Memory B cell (primary cell): ENCODE data around the gene KDM1B.

Source experiments
- ATAC-seq: fragments of 150-1000 bp; cut with Tn5 transposase; 2 replicates; pipeline ENCODE4 v1.10.0; 2021; ENCODE audit warnings: low read depth, mild to moderate bottlenecking, moderate library complexity
- DNase-seq, 2 donors: peaks; one replicate each; pipeline ENCODE4 v3.0.0; 2022; ENCODE audit warnings: low spot score in 2 of 2
- H3K27ac Mint-ChIP-seq: one replicate; pipeline ENCODE4 v1.8.0; 2022; ENCODE audit warnings: mild to moderate bottlenecking, moderate library complexity, mixed read lengths
- H3K27me3 Mint-ChIP-seq: one replicate; pipeline ENCODE4 v1.8.0; 2022; ENCODE audit warnings: mixed read lengths
- H3K36me3 Mint-ChIP-seq: one replicate; pipeline ENCODE4 v1.8.0; 2022; ENCODE audit warnings: mild to moderate bottlenecking, mixed read lengths
- H3K4me1 Mint-ChIP-seq: one replicate; pipeline ENCODE4 v1.8.0; 2022; ENCODE audit warnings: mixed read lengths
- H3K4me3 Mint-ChIP-seq: one replicate; pipeline ENCODE4 v1.8.0; 2022; ENCODE audit warnings: mild to moderate bottlenecking, moderate library complexity, mixed read lengths
- H3K9me3 Mint-ChIP-seq: one replicate; pipeline ENCODE4 v1.8.0; 2022; ENCODE audit warnings: mixed read lengths

KDM1B gene, protein sequence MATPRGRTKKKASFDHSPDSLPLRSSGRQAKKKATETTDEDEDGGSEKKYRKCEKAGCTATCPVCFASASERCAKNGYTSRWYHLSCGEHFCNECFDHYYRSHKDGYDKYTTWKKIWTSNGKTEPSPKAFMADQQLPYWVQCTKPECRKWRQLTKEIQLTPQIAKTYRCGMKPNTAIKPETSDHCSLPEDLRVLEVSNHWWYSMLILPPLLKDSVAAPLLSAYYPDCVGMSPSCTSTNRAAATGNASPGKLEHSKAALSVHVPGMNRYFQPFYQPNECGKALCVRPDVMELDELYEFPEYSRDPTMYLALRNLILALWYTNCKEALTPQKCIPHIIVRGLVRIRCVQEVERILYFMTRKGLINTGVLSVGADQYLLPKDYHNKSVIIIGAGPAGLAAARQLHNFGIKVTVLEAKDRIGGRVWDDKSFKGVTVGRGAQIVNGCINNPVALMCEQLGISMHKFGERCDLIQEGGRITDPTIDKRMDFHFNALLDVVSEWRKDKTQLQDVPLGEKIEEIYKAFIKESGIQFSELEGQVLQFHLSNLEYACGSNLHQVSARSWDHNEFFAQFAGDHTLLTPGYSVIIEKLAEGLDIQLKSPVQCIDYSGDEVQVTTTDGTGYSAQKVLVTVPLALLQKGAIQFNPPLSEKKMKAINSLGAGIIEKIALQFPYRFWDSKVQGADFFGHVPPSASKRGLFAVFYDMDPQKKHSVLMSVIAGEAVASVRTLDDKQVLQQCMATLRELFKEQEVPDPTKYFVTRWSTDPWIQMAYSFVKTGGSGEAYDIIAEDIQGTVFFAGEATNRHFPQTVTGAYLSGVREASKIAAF

DNA sequence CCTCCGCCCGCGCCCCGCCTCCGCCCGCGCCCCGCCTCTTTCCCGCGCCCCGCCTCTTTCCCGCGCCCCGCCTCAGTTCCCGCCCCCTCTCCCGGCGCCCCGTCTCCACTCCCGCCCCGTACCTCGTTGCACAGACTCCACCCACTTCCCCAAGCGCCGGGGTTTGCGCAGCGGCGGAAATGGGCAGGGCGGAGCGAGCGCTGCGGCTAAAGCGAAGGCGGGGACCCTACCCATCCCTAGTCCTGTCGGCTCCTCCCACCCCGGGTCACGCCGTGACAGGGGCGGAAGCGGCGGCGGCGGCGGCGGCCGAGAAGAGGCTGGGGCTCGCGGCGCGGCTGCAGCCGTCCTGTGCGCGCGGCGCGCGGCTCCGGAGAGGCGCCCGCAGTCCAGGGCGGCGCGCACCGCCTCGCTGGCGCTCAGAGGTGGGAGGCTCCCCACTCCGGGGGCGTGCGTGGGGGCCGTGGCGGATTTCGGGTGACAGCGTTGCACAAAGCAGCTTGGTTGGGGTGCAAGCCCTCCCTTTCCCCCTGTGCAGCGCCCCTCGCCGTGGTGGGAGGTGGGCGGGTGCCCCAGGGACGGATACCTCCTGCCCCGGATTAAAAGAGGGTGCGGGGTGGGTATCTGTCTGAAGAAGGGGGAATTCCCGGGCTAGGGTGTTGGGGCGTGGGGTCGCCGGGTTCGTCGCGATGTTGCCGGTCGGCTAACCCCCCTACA, at the start of gene KDM1B:
Gene KDM1B, plus strand, starts transcription at position 273 of the 714 bp plus-strand sequence. CDS start 4,474 bp downstream, outside the sequence.
- Mint-ChIP-seq H3K4me1 (peaks cover 10% of the 10 kb centered on the region), H3K27me3 (no peaks in the 10 kb centered on the region), H3K4me3 (peak within 1 kb of the TSS; percentile 98), H3K27ac (peak within 1 kb of the TSS; percentile 92), H3K36me3 (peaks cover 7% of the 10 kb centered on the region), H3K9me3 (no peaks in the 10 kb centered on the region)
- DNase-seq (peak; percentile 97 to 99), ATAC-seq (peak; percentile 83)

- H3K27ac Mint-ChIP-seq, result no peak overlapping the region
- no peaks in the 10 kb centered on the region for H3K4me1 Mint-ChIP-seq
- peaks cover 9% of the 10 kb centered on the region for H3K27me3 Mint-ChIP-seq
- ATAC-seq, result no peak
- no peak overlapping the region for H3K4me3 Mint-ChIP-seq
- H3K9me3 Mint-ChIP-seq, result peaks cover 8% of the 10 kb centered on the region
- peaks cover 4% of the 10 kb centered on the region for H3K36me3 Mint-ChIP-seq
- DNase-seq, result no peak
These were observed 48.2 kb upstream of the KDM1B start for GRCh38 chr6:18107061-18107460.

DNA sequence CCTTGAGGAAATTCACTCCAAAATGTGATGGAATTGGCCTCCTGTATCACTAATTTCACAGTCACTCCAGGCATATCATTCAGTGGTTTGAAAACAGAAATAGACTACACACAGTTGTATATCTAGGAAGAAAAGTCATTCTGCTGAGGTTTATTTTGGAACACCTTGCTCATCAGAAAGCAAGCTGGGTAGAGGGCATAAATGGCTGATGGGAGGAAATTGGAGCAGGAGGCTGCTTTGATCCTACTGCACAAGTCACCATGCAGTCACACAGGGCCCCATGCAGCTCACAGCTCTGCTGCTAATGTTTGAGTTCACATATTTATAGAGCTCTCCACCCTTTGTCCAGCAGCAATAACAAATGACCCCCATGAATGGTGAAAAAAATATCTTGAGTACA, 45.1 kb upstream of the KDM1B start:
- H3K4me1 Mint-ChIP-seq, result no peaks in the 10 kb centered on the region
- DNase-seq (no peak), ATAC-seq (no peak)
- H3K27me3 Mint-ChIP-seq, result peaks cover 7% of the 10 kb centered on the region
- H3K9me3 Mint-ChIP-seq, result peaks cover 8% of the 10 kb centered on the region
- H3K4me3 Mint-ChIP-seq, result no peak overlapping the region
- H3K36me3 Mint-ChIP-seq, result peaks cover 4% of the 10 kb centered on the region
- no peak overlapping the region for H3K27ac Mint-ChIP-seq

DNA sequence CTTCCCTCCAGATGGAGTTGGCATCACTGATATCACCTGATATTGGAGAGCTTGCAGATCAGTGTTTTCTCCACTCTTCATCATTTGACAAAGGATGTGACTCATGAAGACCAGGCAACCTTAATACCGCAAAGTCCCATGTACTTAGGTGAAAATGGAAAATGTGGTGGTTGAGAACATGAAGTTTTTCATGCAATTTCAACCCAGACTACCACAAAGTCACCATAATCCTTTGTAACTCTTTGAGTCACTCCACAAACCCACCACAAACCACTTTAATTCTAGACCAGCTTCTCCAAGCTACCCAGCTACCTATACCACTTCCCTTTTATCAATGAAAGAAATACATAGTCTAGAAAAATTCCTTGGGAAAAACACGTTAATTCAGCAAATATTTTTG, 39.9 kb upstream of the KDM1B start:
- ATAC-seq, result no peak
- Mint-ChIP-seq H3K4me1 (no peaks in the 10 kb centered on the region), H3K4me3 (no peak overlapping the region), H3K36me3 (no peaks in the 10 kb centered on the region), H3K9me3 (no peaks in the 10 kb centered on the region), H3K27ac (no peak overlapping the region), H3K27me3 (peaks cover 5% of the 10 kb centered on the region)
- no peak for DNase-seq

DNA sequence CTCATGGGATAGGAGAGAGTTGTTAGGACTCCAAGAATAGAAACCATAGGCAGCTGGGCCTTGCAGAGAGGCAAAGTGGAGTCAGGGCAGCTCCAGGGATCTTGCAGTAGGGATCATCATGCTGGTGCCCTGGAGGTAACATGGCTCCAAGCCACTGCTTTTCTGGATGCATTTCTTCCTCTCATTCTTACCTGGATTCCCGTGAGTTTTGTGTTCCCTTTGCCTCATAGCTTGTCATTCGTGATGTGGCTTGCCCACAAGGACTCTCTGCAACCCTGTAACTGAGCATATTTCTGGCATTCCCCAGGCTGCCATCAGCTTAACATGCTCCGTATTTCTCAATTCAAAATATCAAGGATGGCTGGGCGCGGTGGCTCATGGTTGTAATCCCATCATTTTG, 38.1 kb upstream of the KDM1B start:
- no peaks in the 10 kb centered on the region for H3K4me1 Mint-ChIP-seq
- no peaks in the 10 kb centered on the region for H3K9me3 Mint-ChIP-seq
- no peaks in the 10 kb centered on the region for H3K36me3 Mint-ChIP-seq
- H3K27ac Mint-ChIP-seq, result no peak overlapping the region
- peaks cover 3% of the 10 kb centered on the region for H3K27me3 Mint-ChIP-seq
- DNase-seq (no peak), ATAC-seq (no peak)
- no peak overlapping the region for H3K4me3 Mint-ChIP-seq

DNA sequence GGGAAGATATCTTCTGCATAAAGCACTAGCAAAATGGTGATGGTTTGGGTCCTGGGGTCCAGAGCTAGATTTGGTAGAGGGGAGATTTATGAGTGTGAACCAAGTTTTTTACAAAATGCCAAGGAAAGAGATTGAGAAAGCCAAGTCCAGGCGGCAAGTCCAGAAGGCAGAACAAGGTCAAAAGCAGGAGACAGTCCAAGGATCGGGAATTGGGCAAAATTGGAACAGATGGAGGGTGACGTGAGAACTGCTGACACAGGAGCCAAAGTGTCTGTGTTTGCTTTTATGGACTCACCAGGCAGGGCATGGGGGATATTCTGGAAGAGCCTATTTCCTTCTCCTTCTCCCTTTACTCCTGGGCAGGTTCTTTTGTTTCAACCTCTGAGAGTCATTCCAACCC, 36.9 kb upstream of the KDM1B start:
- H3K27ac Mint-ChIP-seq, result no peak overlapping the region
- ATAC-seq (no peak), DNase-seq (no peak)
- no peaks in the 10 kb centered on the region for H3K9me3 Mint-ChIP-seq
- peaks cover 5% of the 10 kb centered on the region for H3K27me3 Mint-ChIP-seq
- H3K4me3 Mint-ChIP-seq, result no peak overlapping the region
- H3K36me3 Mint-ChIP-seq, result no peaks in the 10 kb centered on the region
- H3K4me1 Mint-ChIP-seq, result peaks cover 8% of the 10 kb centered on the region

GRCh38 chr6:18119236-18119635, 36.0 kb upstream of the KDM1B start:
- Mint-ChIP-seq H3K4me3 (no peak overlapping the region), H3K4me1 (peaks cover 8% of the 10 kb centered on the region), H3K36me3 (no peaks in the 10 kb centered on the region), H3K9me3 (no peaks in the 10 kb centered on the region), H3K27ac (no peak overlapping the region), H3K27me3 (peaks cover 3% of the 10 kb centered on the region)
- ATAC-seq (no peak), DNase-seq (no peak)

DNA sequence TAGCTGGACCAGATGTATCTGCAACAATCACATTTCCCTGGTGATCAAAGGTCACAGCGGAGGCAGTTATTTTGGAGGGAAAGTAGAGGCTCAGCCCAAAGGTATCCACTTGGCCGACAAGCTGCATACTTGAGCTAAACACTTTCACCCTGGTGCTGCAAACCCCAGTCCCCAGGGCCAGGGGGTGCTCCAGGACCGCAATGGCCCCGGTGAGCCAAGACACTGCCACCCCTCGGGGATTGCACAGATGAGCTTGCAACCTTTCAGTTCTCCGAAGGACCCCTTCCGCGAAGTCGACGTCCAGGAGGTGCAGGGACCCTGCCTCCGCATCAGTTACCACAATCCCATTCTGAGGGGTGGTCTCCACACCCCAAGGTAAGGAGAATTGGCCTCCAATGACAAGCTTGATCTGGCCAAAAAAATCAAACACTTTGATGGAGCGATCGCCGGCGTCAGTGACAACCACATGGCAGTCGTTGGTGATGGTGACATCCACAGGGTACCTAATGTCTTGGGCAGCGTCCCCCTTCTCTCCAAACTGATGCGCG, 33.6 kb upstream of the KDM1B start:
- peaks cover 3% of the 10 kb centered on the region for H3K27me3 Mint-ChIP-seq
- peaks cover 8% of the 10 kb centered on the region for H3K4me1 Mint-ChIP-seq

GRCh38 chr6:18122128-18123093, 32.8 kb upstream of the KDM1B start, which contains the start of gene NHLRC1:
Gene NHLRC1, minus strand, starts transcription at chr6:18122677. Its CDS starts 71 bp downstream, at chr6:18122606.
- H3K9me3 Mint-ChIP-seq, result no peaks in the 10 kb centered on the region
- DNase-seq (peak; percentile 62 to 72), ATAC-seq (peak; percentile 98)
- peak within 1 kb of the TSS; percentile 88 for H3K27ac Mint-ChIP-seq
- H3K4me3 Mint-ChIP-seq, result peak within 1 kb of the TSS; percentile 93
- no peaks in the 10 kb centered on the region for H3K36me3 Mint-ChIP-seq
- peaks cover 2% of the 10 kb centered on the region for H3K27me3 Mint-ChIP-seq
- peaks cover 8% of the 10 kb centered on the region for H3K4me1 Mint-ChIP-seq

More for the DNA sequence above, 33.6 kb upstream of the KDM1B start:
- DNase-seq (peak; percentile 3 to 32), ATAC-seq (no peak)
- H3K4me3 Mint-ChIP-seq, result peak overlapping the region; percentile 65
- H3K36me3 Mint-ChIP-seq, result no peaks in the 10 kb centered on the region
- H3K27ac Mint-ChIP-seq, result no peak overlapping the region
- no peaks in the 10 kb centered on the region for H3K9me3 Mint-ChIP-seq

GRCh38 chr6:18126121-18126520, 29.1 kb upstream of the KDM1B start:
- Mint-ChIP-seq H3K4me3 (no peak overlapping the region), H3K9me3 (no peaks in the 10 kb centered on the region), H3K36me3 (peaks cover 6% of the 10 kb centered on the region), H3K4me1 (peaks cover 8% of the 10 kb centered on the region), H3K27ac (no peak overlapping the region), H3K27me3 (peaks cover 2% of the 10 kb centered on the region)
- ATAC-seq (no peak), DNase-seq (no peak)

GRCh38 chr6:18132346-18132745, 22.9 kb upstream of the KDM1B start:
- no peaks in the 10 kb centered on the region for H3K9me3 Mint-ChIP-seq
- peaks cover 16% of the 10 kb centered on the region for H3K36me3 Mint-ChIP-seq
- DNase-seq, result no peak
- H3K4me1 Mint-ChIP-seq, result no peaks in the 10 kb centered on the region
- H3K27ac Mint-ChIP-seq, result no peak overlapping the region
- no peaks in the 10 kb centered on the region for H3K27me3 Mint-ChIP-seq
- no peak overlapping the region for H3K4me3 Mint-ChIP-seq
- no peak for ATAC-seq

GRCh38 chr6:18135171-18135570, 20.1 kb upstream of the KDM1B start:
- ATAC-seq (no peak), DNase-seq (no peak)
- peaks cover 20% of the 10 kb centered on the region for H3K36me3 Mint-ChIP-seq
- no peak overlapping the region for H3K27ac Mint-ChIP-seq
- H3K4me3 Mint-ChIP-seq, result no peak overlapping the region
- no peaks in the 10 kb centered on the region for H3K4me1 Mint-ChIP-seq
- no peaks in the 10 kb centered on the region for H3K9me3 Mint-ChIP-seq
- H3K27me3 Mint-ChIP-seq, result no peaks in the 10 kb centered on the region

GRCh38 chr6:18136260-18136659, 19.0 kb upstream of the KDM1B start:
- no peak overlapping the region for H3K4me3 Mint-ChIP-seq
- DNase-seq (no peak), ATAC-seq (no peak)
- no peaks in the 10 kb centered on the region for H3K4me1 Mint-ChIP-seq
- no peak overlapping the region for H3K27ac Mint-ChIP-seq
- no peaks in the 10 kb centered on the region for H3K9me3 Mint-ChIP-seq
- peaks cover 23% of the 10 kb centered on the region for H3K36me3 Mint-ChIP-seq
- H3K27me3 Mint-ChIP-seq, result no peaks in the 10 kb centered on the region
